A549 (cell line): ENCODE data around the gene PRKG1. TPM values are rescaled to one million over a fixed set of nuclear protein-coding genes. Genes with fewer than 3 reads are reported as not detected.
A peak's percentile ranks its signal among the peaks of the same experiment; 100 is the strongest.

Source experiments
- ATAC-seq, 2 experiments: fragments of 200-7000 bp in 1 of 2; fragments of >200 bp in 1 of 2; cut with Nextera tagmentation in 1 of 2; cut with Tn5 transposase in 1 of 2; 3 replicates each; pipeline versions ENCODE4 v1.8.0 to v1.9.1; 2018 to 2020; ENCODE audit warnings: mild to moderate bottlenecking in 1 of 2, moderate library complexity in 1 of 2
- CTCF ChIA-PET: fragments of 300-600 bp; sonication (Branson Sonifier 250); formaldehyde crosslinking; extraction: SDS; loops from one replicate; lab custom pipeline; 2021; ENCODE audit warnings: antibody characterized with exemption, inconsistent platforms; lab: Yijun Ruan, JAX
- POLR2A ChIA-PET: fragments of 350-600 bp; formaldehyde crosslinking; extraction: SDS; loops from one replicate; lab custom pipeline; 2021; ENCODE audit warnings: antibody characterized with exemption, inconsistent platforms; lab: Yijun Ruan, JAX
- DNase-seq, 2 experiments: peaks; one replicate each; pipeline versions ENCODE4 v3.0.0 to v3.0.0-alpha.2; 2011 to 2016; ENCODE audit warnings: low read depth in 1 of 2, low spot score in 1 of 2
- FAIRE-seq: peaks from 2 replicates; lab custom pipeline; 2011; peaks lifted over from hg19 to GRCh38; lab: Jason Lieb, UNC
- H3K27ac ChIP-seq, 2 experiments: fragments of >200 bp; sonication (Bioruptor Twin); formaldehyde crosslinking; 3 replicates each; pipeline ENCODE4 v1.5.1; 2016 to 2017
- H3K4me1 ChIP-seq: fragments of >200 bp; sonication (Bioruptor Twin); formaldehyde crosslinking; 3 replicates; pipeline ENCODE4 v1.6.1; 2016
- H3K4me2 ChIP-seq: fragments of >200 bp; sonication (Bioruptor Twin); formaldehyde crosslinking; 3 replicates; pipeline ENCODE4 v1.6.1; 2016
- H3K4me3 ChIP-seq: fragments of >200 bp; sonication (Bioruptor Twin); formaldehyde crosslinking; 3 replicates; pipeline ENCODE4 v1.5.1; 2016
- H3K9me3 ChIP-seq: fragments of >200 bp; sonication (Bioruptor Twin); formaldehyde crosslinking; 3 replicates; pipeline ENCODE4 v1.6.1; 2016
- ATOH8 ChIP-seq: fragments of 250-450 bp; sonication (Bioruptor Pico); IDR thresholded peaks from 2 replicates; pipeline ENCODE4 v1.5.0; 2020; ENCODE audit warnings: low read depth, mild to moderate bottlenecking, moderate library complexity
- CBX2 ChIP-seq: fragments of 200-600 bp; sonication (generic); IDR thresholded peaks from 2 replicates; pipeline ENCODE4 v1.6.1; 2016; ENCODE audit warnings: low read depth, mild to moderate bottlenecking, borderline replicate concordance
- CEBPB ChIP-seq, 2 experiments: fragments of >200 bp in 1 of 2; sonication (Bioruptor Twin) in 1 of 2; formaldehyde crosslinking in 1 of 2; IDR thresholded peaks; 2 replicates each; pipeline ENCODE4 v1.6.1; 2012 to 2016
- CHD4 ChIP-seq: fragments of 200-600 bp; sonication (generic); IDR thresholded peaks from 2 replicates; pipeline ENCODE4 v1.6.1; 2016; ENCODE audit warnings: antibody characterized with exemption, mild to moderate bottlenecking, borderline replicate concordance
- CTCF ChIP-seq: fragments of >200 bp; sonication (Bioruptor Twin); formaldehyde crosslinking; IDR thresholded peaks from 3 replicates; pipeline ENCODE4 v1.5.1; 2016
- EHMT2 ChIP-seq: fragments of 200-600 bp; sonication (generic); IDR thresholded peaks from 2 replicates; pipeline ENCODE4 v1.6.1; 2016; ENCODE audit warnings: antibody characterized with exemption, low read depth, mild to moderate bottlenecking, moderate library complexity
- EP300 ChIP-seq, 2 experiments: fragments of >200 bp; sonication (Bioruptor Twin); formaldehyde crosslinking; IDR thresholded peaks; 2 replicates in 1 of 2; 3 replicates in 1 of 2; pipeline ENCODE4 v1.6.1; 2016 to 2017
- ESRRA ChIP-seq: fragments of 150-350 bp; IDR thresholded peaks from 2 replicates; pipeline ENCODE4 v1.6.1; 2014; ENCODE audit warnings: mild to moderate bottlenecking, low read length, borderline replicate concordance
- FOSB ChIP-seq: fragments of 250-450 bp; sonication (Bioruptor Pico); IDR thresholded peaks from 2 replicates; pipeline ENCODE4 v1.5.0; 2020; ENCODE audit warnings: mild to moderate bottlenecking, moderate library complexity
- FOSL2 ChIP-seq, 2 experiments: fragments of 450-650 bp in 1 of 2; fragments of >200 bp in 1 of 2; sonication (Bioruptor Twin) in 1 of 2; formaldehyde crosslinking; IDR thresholded peaks; 2 replicates each; pipeline versions ENCODE4 v1.5.0 to v1.6.1; 2016 to 2020; ENCODE audit warnings: mild to moderate bottlenecking in 1 of 2, moderate library complexity in 1 of 2
- HEYL ChIP-seq: fragments of 250-450 bp; sonication (Bioruptor Pico); IDR thresholded peaks from 2 replicates; pipeline ENCODE4 v1.8.0; 2021; ENCODE audit warnings: mild to moderate bottlenecking, moderate library complexity
- JUNB ChIP-seq: fragments of >200 bp; sonication (Bioruptor Twin); formaldehyde crosslinking; IDR thresholded peaks from 2 replicates; pipeline ENCODE4 v1.6.1; 2016
- KDM5A ChIP-seq: fragments of 200-600 bp; sonication (generic); IDR thresholded peaks from 2 replicates; pipeline ENCODE4 v1.6.1; 2016; ENCODE audit warnings: antibody characterized with exemption, mild to moderate bottlenecking
- MYC ChIP-seq: IDR thresholded peaks from 2 replicates; pipeline ENCODE4 v1.6.1; 2012; ENCODE audit warnings: mild to moderate bottlenecking, inconsistent platforms, low read length, improper control_type of control experiment, borderline replicate concordance
- NPAS2 ChIP-seq: fragments of 250-450 bp; sonication (Bioruptor Pico); IDR thresholded peaks from 2 replicates; pipeline ENCODE4 v1.8.0; 2022; ENCODE audit warnings: mild to moderate bottlenecking, moderate library complexity, borderline replicate concordance
- NR3C1 ChIP-seq: fragments of >200 bp; sonication (Bioruptor Twin); formaldehyde crosslinking; IDR thresholded peaks from 3 replicates; pipeline ENCODE4 v1.6.1; 2017
- PHF8 ChIP-seq: fragments of 200-600 bp; sonication (generic); IDR thresholded peaks from 2 replicates; pipeline ENCODE4 v1.6.1; 2016; ENCODE audit warnings: low read depth, mild to moderate bottlenecking, antibody characterized with exemption, moderate library complexity, borderline replicate concordance
- RAD21 ChIP-seq, 2 experiments: fragments of >200 bp in 1 of 2; sonication (Bioruptor Twin) in 1 of 2; formaldehyde crosslinking in 1 of 2; IDR thresholded peaks in 1 of 2; conservative IDR thresholded peaks in 1 of 2; 2 replicates in 1 of 2; 3 replicates in 1 of 2; pipeline ENCODE4 v1.6.1; 2012 to 2018; ENCODE audit warnings: inconsistent platforms in 1 of 2
- RARB ChIP-seq: fragments of 250-450 bp; sonication (Bioruptor Pico); IDR thresholded peaks from 2 replicates; pipeline ENCODE4 v1.8.0; 2021; ENCODE audit warnings: mild to moderate bottlenecking, moderate library complexity
- REST ChIP-seq: fragments of 200-600 bp; sonication (generic); IDR thresholded peaks from 2 replicates; pipeline ENCODE4 v1.6.1; 2016; ENCODE audit warnings: antibody characterized with exemption, mild to moderate bottlenecking, moderate library complexity
- RFX5 ChIP-seq: fragments of 450-650 bp; IDR thresholded peaks from 2 replicates; pipeline ENCODE4 v1.7.1; 2014; ENCODE audit warnings: antibody characterized with exemption, mild to moderate bottlenecking, moderate library complexity
- SMC3 ChIP-seq: fragments of >200 bp; sonication (Bioruptor Twin); formaldehyde crosslinking; IDR thresholded peaks from 3 replicates; pipeline ENCODE4 v1.6.1; 2018; ENCODE audit warnings: inconsistent platforms
- TFCP2L1 ChIP-seq: fragments of 250-450 bp; sonication (Bioruptor Pico); IDR thresholded peaks from 2 replicates; pipeline ENCODE4 v1.5.0; 2021; ENCODE audit warnings: mild to moderate bottlenecking
- WGBS: methylation state at CpG from one replicate; pipeline ENCODE4 v1.1.6; 2017; ENCODE audit errors: missing lambda C conversion rate; 5-methylcytosine and 5-hydroxymethylcytosine counted together
- polyA plus RNA-seq, 4 experiments: library from polyadenylated mRNA; depleted of rRNA in 3 of 4; stranded (reverse); fragments of >200 nt; fragmentation: RNase III in 1 of 4; extraction: RNeasy Plus Mini Kit Qiagen cat#74134 plus additional on column Dnase treatment in 1 of 4; gene quantifications; 2 replicates in 3 of 4; 3 replicates in 1 of 4; pipeline ENCODE4 v1.2.3, GENCODE V29; 2011 to 2017
- TF ChIP-seq, protein P1 (sequence below): fragments of 150-350 bp; IDR thresholded peaks from 2 replicates; pipeline ENCODE4 v1.6.1; 2014; ENCODE audit warnings: low read depth, mild to moderate bottlenecking, low read length
- TF ChIP-seq, protein P2 (sequence below): fragments of 450-650 bp; IDR thresholded peaks from 2 replicates; pipeline ENCODE4 v1.6.1; 2014; ENCODE audit warnings: antibody characterized with exemption

Gene PRKG1
- polyA plus RNA-seq, 2 of the 4 experiments (the other 2 are of a cell fraction), result not detected

DNA sequence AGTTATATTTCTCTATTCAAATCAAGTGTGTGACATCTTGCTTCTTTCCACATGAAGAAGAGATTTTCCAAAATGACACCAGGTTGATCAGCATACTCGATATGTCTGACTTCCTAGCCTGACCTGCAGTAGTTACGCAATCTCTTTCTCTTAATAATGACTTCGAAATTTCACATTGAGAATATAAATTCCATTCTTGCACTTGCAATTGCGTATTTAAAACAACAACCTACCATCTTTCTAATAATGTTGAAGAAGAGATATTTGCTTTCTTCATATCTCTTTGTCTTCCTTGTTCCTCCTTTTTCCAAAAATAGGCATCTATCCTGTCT lies 348.8 kb downstream of the PRKG1 start:
- POLR2A ChIA-PET, result no interaction called here
- WGBS, result 25% methylated on average over 4 of the region's 4 CpGs
- Histone ChIP-seq H3K4me2 (no peak overlapping the region), H3K4me1 (no peaks in the 10 kb centered on the region), H3K27ac (no peak overlapping the region)
- TF ChIP-seq HEYL (CRISPR knock-in tag), result no peak
- peak; percentile 48 to 49; a peak in 3 of 4 replicates for TF ChIP-seq CEBPB (IDR thresholded peaks at IDR 0.05)
- TF ChIP-seq, all 56 proteins: peak for 1
- ATAC-seq (no peak), DNase-seq (no peak), FAIRE-seq (no peak)
- H3K9me3 ChIP-seq, result no peaks in the 10 kb centered on the region
- CTCF ChIA-PET, result interaction anchor here (1.5 kb wide), 1 partner anchor 33 kb away, joined by 6 read pairs; no protein-coding TSS in a partner anchor
- H3K4me3 ChIP-seq, result no peak overlapping the region

GRCh38 chr10:51425431-51425830 lies 351.1 kb downstream of the PRKG1 start:
- no peaks in the 10 kb centered on the region for H3K4me1 ChIP-seq
- no peak for FAIRE-seq
- TF ChIP-seq NPAS2, result no peak
- no peak for TF ChIP-seq CHD4
- no peak for TF ChIP-seq RAD21 (conservative IDR thresholded peaks at IDR 0.05 in 1 of 2, IDR thresholded peaks at IDR 0.05 in 1 of 2)
- TF ChIP-seq JUNB, result no peak
- TF ChIP-seq SMC3, result no peak
- TF ChIP-seq KDM5A, result no peak
- no peak for TF ChIP-seq PHF8
- no peak for TF ChIP-seq ESRRA
- no peak for TF ChIP-seq CTCF
- TF ChIP-seq TFCP2L1 (CRISPR knock-in tag), result no peak
- TF ChIP-seq, protein P1, sequence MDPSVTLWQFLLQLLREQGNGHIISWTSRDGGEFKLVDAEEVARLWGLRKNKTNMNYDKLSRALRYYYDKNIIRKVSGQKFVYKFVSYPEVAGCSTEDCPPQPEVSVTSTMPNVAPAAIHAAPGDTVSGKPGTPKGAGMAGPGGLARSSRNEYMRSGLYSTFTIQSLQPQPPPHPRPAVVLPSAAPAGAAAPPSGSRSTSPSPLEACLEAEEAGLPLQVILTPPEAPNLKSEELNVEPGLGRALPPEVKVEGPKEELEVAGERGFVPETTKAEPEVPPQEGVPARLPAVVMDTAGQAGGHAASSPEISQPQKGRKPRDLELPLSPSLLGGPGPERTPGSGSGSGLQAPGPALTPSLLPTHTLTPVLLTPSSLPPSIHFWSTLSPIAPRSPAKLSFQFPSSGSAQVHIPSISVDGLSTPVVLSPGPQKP, result no peak
- TF ChIP-seq, all 56 proteins: peak for 0
- H3K27ac ChIP-seq, result no peak overlapping the region
- ChIA-PET CTCF (no interaction called here), POLR2A (no interaction called here)
- ATAC-seq, result no peak
- WGBS, result 0% methylated on average over 3 of the region's 3 CpGs
- no peak for DNase-seq
- H3K9me3 ChIP-seq, result no peaks in the 10 kb centered on the region
- no peak overlapping the region for H3K4me3 ChIP-seq
- H3K4me2 ChIP-seq, result no peak overlapping the region

- WGBS, result 27% methylated on average over 2 of the region's 2 CpGs
- CTCF ChIA-PET, result no interaction called here
- POLR2A ChIA-PET, result no interaction called here
- Histone ChIP-seq H3K4me3 (no peak overlapping the region), H3K27ac (no peak overlapping the region), H3K4me1 (no peaks in the 10 kb centered on the region), H3K4me2 (no peak overlapping the region), H3K9me3 (no peaks in the 10 kb centered on the region)
- TF ChIP-seq, protein P2, sequence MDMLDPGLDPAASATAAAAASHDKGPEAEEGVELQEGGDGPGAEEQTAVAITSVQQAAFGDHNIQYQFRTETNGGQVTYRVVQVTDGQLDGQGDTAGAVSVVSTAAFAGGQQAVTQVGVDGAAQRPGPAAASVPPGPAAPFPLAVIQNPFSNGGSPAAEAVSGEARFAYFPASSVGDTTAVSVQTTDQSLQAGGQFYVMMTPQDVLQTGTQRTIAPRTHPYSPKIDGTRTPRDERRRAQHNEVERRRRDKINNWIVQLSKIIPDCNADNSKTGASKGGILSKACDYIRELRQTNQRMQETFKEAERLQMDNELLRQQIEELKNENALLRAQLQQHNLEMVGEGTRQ, result no peak
- TF ChIP-seq EHMT2 (no peak), RARB (CRISPR knock-in tag) (no peak), RFX5 (no peak), NR3C1 (no peak), FOSB (CRISPR knock-in tag) (no peak), ATOH8 (CRISPR knock-in tag) (no peak), ESRRA (no peak), FOSL2 (IDR thresholded peaks at IDR 0.05) (no peak), FOSL2 (CRISPR knock-in tag; IDR thresholded peaks at IDR 0.05) (no peak), MYC (no peak), CBX2 (no peak), REST (no peak), KDM5A (no peak), EP300 (IDR thresholded peaks at IDR 0.05) (no peak)
- FAIRE-seq, result no peak
- DNase-seq, result no peak
- ATAC-seq, result no peak
Observed at GRCh38 chr10:51427758-51428157, 353.5 kb downstream of the PRKG1 start.
